HEK293 (cell line): ENCODE data around the gene C4BPB.
A peak's percentile ranks its signal among the peaks of the same experiment; 100 is the strongest.

Experiments used
- CTCF ChIA-PET: fragments of 350-600 bp; formaldehyde crosslinking; extraction: SDS; loops from one replicate; lab custom pipeline; 2021; ENCODE audit warnings: antibody characterized with exemption; lab: Yijun Ruan, JAX
- POLR2A ChIA-PET: fragments of 300-600 bp; formaldehyde crosslinking; extraction: SDS; loops from one replicate; lab custom pipeline; 2020; ENCODE audit warnings: antibody characterized with exemption, inconsistent platforms; lab: Yijun Ruan, JAX
- H3K27ac ChIP-seq: fragments of 200-500 bp; sonication (Bioruptor generic); 2 replicates; pipeline ENCODE4 v1.5.1; 2014; ENCODE audit warnings: low read depth, low read length, control low read depth, inconsistent platforms; ENCODE audit errors: extremely low read depth
- H3K36me3 ChIP-seq, 2 experiments: fragments of 200-500 bp in 1 of 2; sonication (Bioruptor generic) in 1 of 2; 1 replicate in 1 of 2; 2 replicates in 1 of 2; pipeline ENCODE4 v1.5.1; 2014 to 2017; ENCODE audit warnings: inconsistent platforms in 2 of 2, low read length in 2 of 2; ENCODE audit not compliant: control insufficient read depth in 2 of 2, insufficient read depth in 1 of 2
- H3K4me1 ChIP-seq: fragments of 200-500 bp; sonication (Bioruptor generic); 2 replicates; pipeline ENCODE4 v1.5.1; 2014; ENCODE audit warnings: mild to moderate bottlenecking, low read length, inconsistent platforms; ENCODE audit not compliant: control insufficient read depth, insufficient read depth
- H3K4me3 ChIP-seq: 2 replicates; pipeline ENCODE4 v1.5.1; 2011; ENCODE audit warnings: low read depth, mild to moderate bottlenecking, control low read depth, low read length, moderate library complexity
- H3K9me3 ChIP-seq: fragments of 200-500 bp; sonication (Bioruptor generic); 2 replicates; pipeline ENCODE4 v1.5.1; 2014; ENCODE audit warnings: low read depth, low read length, inconsistent platforms; ENCODE audit not compliant: control insufficient read depth, insufficient read depth
- CTCF ChIP-seq: fragments of 450-650 bp; formaldehyde crosslinking; IDR thresholded peaks from 2 replicates; pipeline ENCODE4 v1.5.1; 2016; ENCODE audit warnings: missing biosample characterization, missing genetic modification characterization
- ELK4 ChIP-seq: IDR thresholded peaks from 2 replicates; pipeline ENCODE4 v1.6.1; 2011; ENCODE audit warnings: mild to moderate bottlenecking, low read depth, low read length, borderline replicate concordance
- HOXC10 ChIP-seq: sonication (generic); formaldehyde crosslinking; IDR thresholded peaks from 2 replicates; pipeline ENCODE4 v1.8.1; 2023; ENCODE audit warnings: mild to moderate bottlenecking, missing genetic modification reagents
- KLF1 ChIP-seq: fragments of 450-650 bp; formaldehyde crosslinking; IDR thresholded peaks from 2 replicates; pipeline ENCODE4 v1.5.1; 2016; ENCODE audit warnings: missing biosample characterization, missing genetic modification characterization
- PRDM10 ChIP-seq: fragments of 450-650 bp; formaldehyde crosslinking; IDR thresholded peaks from 2 replicates; pipeline ENCODE4 v1.5.1; 2016; ENCODE audit warnings: missing biosample characterization, missing genetic modification characterization
- REPIN1 ChIP-seq: fragments of 450-650 bp; formaldehyde crosslinking; IDR thresholded peaks from 2 replicates; pipeline ENCODE4 v1.5.1; 2017; ENCODE audit warnings: missing biosample characterization, missing genetic modification characterization, low read depth
- SCRT2 ChIP-seq: fragments of 450-650 bp; formaldehyde crosslinking; IDR thresholded peaks from 2 replicates; pipeline ENCODE4 v1.5.1; 2016; ENCODE audit warnings: missing biosample characterization, missing genetic modification characterization
- YY1 ChIP-seq: fragments of 450-650 bp; formaldehyde crosslinking; IDR thresholded peaks from 2 replicates; pipeline ENCODE4 v1.5.1; 2018; ENCODE audit warnings: missing biosample characterization, missing genetic modification characterization
- ZBTB17 ChIP-seq: fragments of 450-650 bp; formaldehyde crosslinking; IDR thresholded peaks from 2 replicates; pipeline ENCODE4 v1.5.1; 2016; ENCODE audit warnings: missing biosample characterization, missing genetic modification characterization
- ZBTB6 ChIP-seq: fragments of 450-650 bp; formaldehyde crosslinking; IDR thresholded peaks from 2 replicates; pipeline ENCODE4 v1.5.1; 2017; ENCODE audit warnings: missing biosample characterization, missing genetic modification characterization
- ZFHX2 ChIP-seq: fragments of 450-650 bp; formaldehyde crosslinking; conservative IDR thresholded peaks from 2 replicates; pipeline ENCODE4 v1.5.1; 2016; ENCODE audit warnings: missing biosample characterization, missing genetic modification characterization
- ZNF112 ChIP-seq: fragments of 450-650 bp; formaldehyde crosslinking; IDR thresholded peaks from 2 replicates; pipeline ENCODE4 v1.5.0; 2017; ENCODE audit warnings: missing biosample characterization, missing genetic modification characterization
- ZNF132 ChIP-seq: fragments of 450-650 bp; formaldehyde crosslinking; IDR thresholded peaks from 2 replicates; pipeline ENCODE4 v1.5.1; 2017; ENCODE audit warnings: missing biosample characterization, missing genetic modification characterization, borderline replicate concordance
- ZNF16 ChIP-seq: fragments of 450-650 bp; formaldehyde crosslinking; IDR thresholded peaks from 2 replicates; pipeline ENCODE4 v1.5.1; 2016; ENCODE audit warnings: low read depth, missing biosample characterization, missing genetic modification characterization
- ZNF169 ChIP-seq: fragments of 450-650 bp; formaldehyde crosslinking; IDR thresholded peaks from 2 replicates; pipeline ENCODE4 v1.5.1; 2016; ENCODE audit warnings: missing biosample characterization, missing genetic modification characterization
- ZNF266 ChIP-seq: fragments of 450-650 bp; formaldehyde crosslinking; IDR thresholded peaks from 2 replicates; pipeline ENCODE4 v1.5.1; 2016; ENCODE audit warnings: missing biosample characterization, missing genetic modification characterization, low read depth
- ZNF394 ChIP-seq: fragments of 450-650 bp; formaldehyde crosslinking; IDR thresholded peaks from 2 replicates; pipeline ENCODE4 v1.5.1; 2016; ENCODE audit warnings: missing biosample characterization, missing genetic modification characterization, mild to moderate bottlenecking, moderate library complexity, borderline replicate concordance
- ZNF549 ChIP-seq: fragments of 450-650 bp; IDR thresholded peaks from 2 replicates; pipeline ENCODE4 v1.5.1; 2018; ENCODE audit warnings: missing biosample characterization, missing genetic modification characterization, mild to moderate bottlenecking, inconsistent platforms, moderate library complexity
- ZNF596 ChIP-seq: fragments of 450-650 bp; IDR thresholded peaks from 2 replicates; pipeline ENCODE4 v1.5.0; 2018; ENCODE audit warnings: missing biosample characterization, mild to moderate bottlenecking, missing genetic modification characterization, moderate library complexity
- ZNF629 ChIP-seq: fragments of 450-650 bp; formaldehyde crosslinking; IDR thresholded peaks from 2 replicates; pipeline ENCODE4 v1.5.1; 2017; ENCODE audit warnings: missing biosample characterization, missing genetic modification characterization
- ZNF654 ChIP-seq: fragments of 450-650 bp; formaldehyde crosslinking; IDR thresholded peaks from 2 replicates; pipeline ENCODE4 v1.5.1; 2016; ENCODE audit warnings: low read depth, missing biosample characterization, missing genetic modification characterization
- ZNF660 ChIP-seq: fragments of 450-650 bp; IDR thresholded peaks from 2 replicates; pipeline ENCODE4 v1.5.1; 2018; ENCODE audit warnings: missing biosample characterization, mild to moderate bottlenecking, missing genetic modification characterization
- ZNF692 ChIP-seq: fragments of 450-650 bp; formaldehyde crosslinking; IDR thresholded peaks from 2 replicates; pipeline ENCODE4 v1.5.1; 2016; ENCODE audit warnings: missing biosample characterization, missing genetic modification characterization

C4BPB gene

GRCh38 chr1:207077012-207077411 is 11.6 kb upstream of the C4BPB start:
- POLR2A ChIA-PET: no interaction called here
- Histone ChIP-seq H3K4me3 (no peak overlapping the region), H3K4me1 (no peaks in the 10 kb centered on the region), H3K27ac (no peak overlapping the region), H3K9me3 (no peaks in the 10 kb centered on the region), H3K36me3 (peaks cover 0 to 4% of the 10 kb centered on the region in 2 experiments; a peak in 1 of 3 replicates)
- no peak for TF ChIP-seq ZNF692
- no peak for TF ChIP-seq ZNF112 (tag by site-specific recombination)
- no peak for TF ChIP-seq YY1 (tag by site-specific recombination)
- no peak for TF ChIP-seq HOXC10 (CRISPR knock-in tag)
- no peak for TF ChIP-seq ZNF266
- no peak for TF ChIP-seq ZNF394
- no peak for TF ChIP-seq KLF1 (tag by site-specific recombination)
- no peak for TF ChIP-seq SCRT2 (tag by site-specific recombination)
- CTCF ChIA-PET: interaction anchor here (0.5 to 4.8 kb wide), 6 partner anchors 22 to 329 kb away, joined by 3 to 20 read pairs (median 4); no protein-coding TSS in a partner anchor

- ChIA-PET POLR2A (no interaction called here), CTCF (interaction anchor here (0.5 to 4.8 kb wide), 15 partner anchors 19 to 587 kb away, joined by 3 to 20 read pairs (median 4); no protein-coding TSS in a partner anchor)
- no peaks in the 10 kb centered on the region for H3K9me3 ChIP-seq
- no peak overlapping the region for H3K4me3 ChIP-seq
- H3K4me1 ChIP-seq: no peaks in the 10 kb centered on the region
- H3K27ac ChIP-seq: no peak overlapping the region
- H3K36me3 ChIP-seq: no peaks in the 10 kb centered on the region
- TF ChIP-seq ZNF132 (no peak), CTCF (peak; percentile 68; the same call in 1 of the 2 replicates), ZNF16 (no peak), ZFHX2 (tag by site-specific recombination) (no peak), ZNF660 (tag by site-specific recombination) (peak; percentile 58; the same call in 1 of the 2 replicates), ZBTB6 (tag by site-specific recombination) (no peak), ZNF629 (tag by site-specific recombination) (no peak), ELK4 (no peak), PRDM10 (tag by site-specific recombination) (0 out of 2 replicates have a peak, but pooled peaks have one; percentile 23), ZBTB17 (tag by site-specific recombination) (peak; percentile 47), ZNF549 (no peak), ZNF654 (tag by site-specific recombination) (peak; percentile 95), ZNF596 (no peak), ZNF169 (tag by site-specific recombination) (no peak), REPIN1 (tag by site-specific recombination) (no peak)
Observed at GRCh38 chr1:207077470-207078377, 10.9 kb upstream of the C4BPB start.
